Neutrophil (primary cell): ENCODE measurements around the gene KCNQ1.

ENCODE experiments used
- H3K27ac ChIP-seq: fragments of 200-600 bp; sonication (generic); 2 replicates; pipeline ENCODE4 v1.5.1; 2016; ENCODE audit warnings: mild to moderate bottlenecking, moderate library complexity
- H3K27me3 ChIP-seq: fragments of 200-600 bp; sonication (generic); 2 replicates; pipeline ENCODE4 v1.6.0; 2016; ENCODE audit warnings: mild to moderate bottlenecking
- H3K36me3 ChIP-seq: fragments of 200-600 bp; sonication (generic); 2 replicates; pipeline ENCODE4 v1.5.1; 2017
- H3K4me1 ChIP-seq, 2 experiments: fragments of 200-600 bp in 1 of 2; sonication (generic) in 1 of 2; 1 replicate in 1 of 2; 2 replicates in 1 of 2; pipeline versions ENCODE4 v1.5.1 to v1.6.1; 2013 to 2016; ENCODE audit warnings: low read depth in 1 of 2, low read length in 1 of 2, mild to moderate bottlenecking in 1 of 2, moderate library complexity in 1 of 2; ENCODE audit not compliant: control insufficient read depth in 1 of 2, insufficient read depth in 1 of 2
- H3K4me3 ChIP-seq, 2 experiments: fragments of 200-600 bp in 1 of 2; sonication (generic) in 1 of 2; 1 replicate in 1 of 2; 2 replicates in 1 of 2; pipeline ENCODE4 v1.5.1; 2013 to 2016; ENCODE audit warnings: low read depth in 1 of 2, low read length in 1 of 2, mild to moderate bottlenecking in 1 of 2, moderate library complexity in 1 of 2
- H3K9me3 ChIP-seq: fragments of 200-600 bp; sonication (generic); 2 replicates; pipeline ENCODE4 v1.5.1; 2016
- CTCF ChIP-seq: fragments of 200-600 bp; sonication (generic); IDR thresholded peaks from 2 replicates; pipeline ENCODE4 v1.5.1; 2016; ENCODE audit warnings: antibody characterized with exemption

Gene KCNQ1

GRCh38 chr11:2398664-2399355 lies 46.0 kb upstream of the KCNQ1 start:
- Histone ChIP-seq H3K4me3 (peak overlapping the region in 1 of 2 experiments; percentile 83), H3K27me3 (no peaks in the 10 kb centered on the region), H3K27ac (peak overlapping the region; percentile 96), H3K36me3 (peaks cover 21% of the 10 kb centered on the region), H3K9me3 (no peaks in the 10 kb centered on the region), H3K4me1 (peaks cover 21 to 25% of the 10 kb centered on the region in 2 experiments)
- TF ChIP-seq CTCF, result no peak

- TF ChIP-seq CTCF, result no peak
- Histone ChIP-seq H3K36me3 (peaks cover 29% of the 10 kb centered on the region), H3K27me3 (no peaks in the 10 kb centered on the region), H3K4me1 (peaks cover 21 to 25% of the 10 kb centered on the region in 2 experiments), H3K27ac (peak overlapping the region; percentile 96), H3K4me3 (peak overlapping the region; percentile 83 to 92), H3K9me3 (no peaks in the 10 kb centered on the region)
These were observed 45.2 kb upstream of the KCNQ1 start for GRCh38 chr11:2399488-2400068.

GRCh38 chr11:2400069-2400761 lies 44.6 kb upstream of the KCNQ1 start, which contains the start of gene TSSC4:
TSS of gene TSSC4 (plus strand) at chr11:2400750. CDS start at chr11:2402634, 1,884 bp downstream.
- Histone ChIP-seq H3K9me3 (no peaks in the 10 kb centered on the region), H3K36me3 (peaks cover 31% of the 10 kb centered on the region)

GRCh38 chr11:2400762-2401435 lies 43.9 kb upstream of the KCNQ1 start:
- no peaks in the 10 kb centered on the region for H3K9me3 ChIP-seq
- H3K27me3 ChIP-seq, result no peaks in the 10 kb centered on the region
- H3K27ac ChIP-seq, result peak overlapping the region; percentile 96
- TF ChIP-seq CTCF, result no peak
- H3K4me3 ChIP-seq, result peak overlapping the region; percentile 83 to 92
- H3K36me3 ChIP-seq, result peaks cover 31% of the 10 kb centered on the region
- H3K4me1 ChIP-seq, result peaks cover 21 to 25% of the 10 kb centered on the region in 2 experiments

More at GRCh38 chr11:2400069-2400761, 44.6 kb upstream of the KCNQ1 start, which contains the start of gene TSSC4:
- peak within 1 kb of the TSS; percentile 83 to 92 for H3K4me3 ChIP-seq
- peak; percentile 100 for TF ChIP-seq CTCF
- no peaks in the 10 kb centered on the region for H3K27me3 ChIP-seq
- peak within 1 kb of the TSS; percentile 96 for H3K27ac ChIP-seq
- peaks cover 21 to 25% of the 10 kb centered on the region in 2 experiments for H3K4me1 ChIP-seq

- Histone ChIP-seq H3K9me3 (no peaks in the 10 kb centered on the region), H3K27ac (peak overlapping the region; percentile 96), H3K27me3 (no peaks in the 10 kb centered on the region), H3K4me1 (peaks cover 21 to 25% of the 10 kb centered on the region in 2 experiments), H3K36me3 (peaks cover 31% of the 10 kb centered on the region), H3K4me3 (peak overlapping the region; percentile 83 to 92)
- TF ChIP-seq CTCF, result no peak
These were observed 43.3 kb upstream of the KCNQ1 start for GRCh38 chr11:2401436-2401984.
